Liver (tissue), 3 donors: ENCODE data around the gene RPS6KB1.

ENCODE experiments used
- CTCF ChIP-seq: fragments of 150-350 bp; IDR thresholded peaks from 2 replicates; pipeline ENCODE4 v1.5.1; 2017; ENCODE audit warnings: improper control_type of control experiment, low read depth, low read length; ENCODE audit not compliant: missing input control
- GABPA ChIP-seq, 2 donors: IDR thresholded peaks in 1 of 2; conservative IDR thresholded peaks in 1 of 2; 2 replicates each; pipeline ENCODE4 v1.6.1; 2016; ENCODE audit warnings: antibody characterized with exemption in 2 of 2, mild to moderate bottlenecking in 1 of 2, moderate library complexity in 1 of 2
- JUND ChIP-seq, 2 donors: IDR thresholded peaks; 2 replicates each; pipeline ENCODE4 v1.6.1; 2016; ENCODE audit warnings: antibody characterized with exemption in 2 of 2
- MAX ChIP-seq: IDR thresholded peaks from 2 replicates; pipeline ENCODE4 v1.6.1; 2016; ENCODE audit warnings: antibody characterized with exemption
- RAD21 ChIP-seq, 2 donors: IDR thresholded peaks; 2 replicates each; pipeline ENCODE4 v1.6.1; 2016; ENCODE audit warnings: antibody characterized with exemption in 2 of 2, mild to moderate bottlenecking in 2 of 2
- REST ChIP-seq: IDR thresholded peaks from 2 replicates; pipeline ENCODE4 v1.6.1; 2016; ENCODE audit warnings: antibody characterized with exemption, mild to moderate bottlenecking
- SP1 ChIP-seq: IDR thresholded peaks from 2 replicates; pipeline ENCODE4 v1.6.1; 2018; ENCODE audit warnings: antibody characterized with exemption, mild to moderate bottlenecking
- TAF1 ChIP-seq: conservative IDR thresholded peaks from 2 replicates; pipeline ENCODE4 v1.6.1; 2016; ENCODE audit warnings: antibody characterized with exemption, mild to moderate bottlenecking
- YY1 ChIP-seq: IDR thresholded peaks from 2 replicates; pipeline ENCODE4 v1.6.1; 2016; ENCODE audit warnings: antibody characterized with exemption, mild to moderate bottlenecking
- ZBTB33 ChIP-seq: IDR thresholded peaks from 2 replicates; pipeline ENCODE4 v1.6.1; 2016; ENCODE audit warnings: antibody characterized with exemption
- TF ChIP-seq, protein P1 (sequence below): IDR thresholded peaks from 2 replicates; pipeline ENCODE4 v1.6.1; 2016; ENCODE audit warnings: antibody characterized with exemption
- donor health status: healthy.
- donor health status: healthy.

DNA sequence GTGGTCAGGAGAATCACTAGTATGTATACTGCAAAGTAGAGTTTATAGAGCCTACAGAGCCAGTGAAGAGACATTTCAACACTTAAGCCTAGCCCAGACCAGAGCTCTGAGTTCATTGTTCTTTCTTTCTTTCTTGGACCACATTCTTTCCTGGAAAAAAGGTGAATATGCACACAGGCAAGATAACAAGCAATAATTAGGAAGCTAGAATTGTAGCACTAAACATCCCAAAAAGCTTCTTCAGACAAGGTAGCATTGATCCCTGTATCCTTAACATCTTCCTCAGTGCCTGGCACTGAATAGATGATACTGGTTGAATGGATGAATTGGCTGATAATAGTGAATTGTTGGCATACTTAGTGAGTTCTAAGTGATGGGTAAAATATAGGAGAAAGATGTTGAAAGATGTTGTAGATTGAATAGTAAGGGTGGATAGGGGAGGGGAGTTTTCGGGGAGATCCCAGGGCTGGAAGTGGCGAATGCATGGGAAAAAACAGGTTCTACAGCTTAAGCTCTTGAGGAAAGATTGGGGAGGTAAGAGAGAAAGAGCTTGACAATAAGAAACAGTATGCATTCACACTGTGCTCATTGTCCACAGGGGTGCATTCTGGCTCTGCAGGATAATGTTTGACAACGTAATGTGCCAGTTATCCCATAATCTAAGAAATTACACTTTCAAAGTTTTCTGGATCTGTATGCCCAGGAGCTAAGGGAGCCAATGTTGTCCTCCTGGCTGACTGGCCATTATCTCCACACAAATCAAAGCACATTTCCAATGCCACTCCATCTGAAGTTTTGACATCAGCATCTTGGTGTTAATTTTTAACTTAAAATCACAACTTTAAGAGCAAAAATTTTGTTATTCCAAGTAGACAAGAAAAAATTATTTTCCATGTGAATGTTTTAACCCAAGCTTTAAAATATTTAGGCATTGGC is 35.8 kb upstream of the RPS6KB1 start:
- TF ChIP-seq JUND (IDR thresholded peaks at IDR 0.05) (no peak), REST (no peak), CTCF (no peak), YY1 (no peak), ZBTB33 (no peak), GABPA (IDR thresholded peaks at IDR 0.05 in 1 of 2, conservative IDR thresholded peaks at IDR 0.05 in 1 of 2) (no peak), RAD21 (IDR thresholded peaks at IDR 0.05) (no peak), MAX (no peak), TAF1 (no peak), SP1 (no peak)
- TF ChIP-seq, protein P1, sequence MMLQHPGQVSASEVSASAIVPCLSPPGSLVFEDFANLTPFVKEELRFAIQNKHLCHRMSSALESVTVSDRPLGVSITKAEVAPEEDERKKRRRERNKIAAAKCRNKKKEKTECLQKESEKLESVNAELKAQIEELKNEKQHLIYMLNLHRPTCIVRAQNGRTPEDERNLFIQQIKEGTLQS: no peak
